Dedifferentiated amniotic fluid mesenchymal stem cell (primary cell): ENCODE results near the gene ABI1.
A peak's percentile ranks its signal among the peaks of the same experiment; 100 is the strongest.

Experiments used
- DNase-seq: peaks from one replicate; pipeline ENCODE4 v3.0.0-alpha.2; 2016; ENCODE audit errors: extremely low spot score

The ABI1 gene

GRCh38 chr10:26714415-26715136, 146.2 kb downstream of the ABI1 start:
- no peak for DNase-seq

GRCh38 chr10:26711324-26711723, 149.4 kb downstream of the ABI1 start:
- no peak for DNase-seq

GRCh38 chr10:26706936-26707335, 153.8 kb downstream of the ABI1 start:
- DNase-seq, result no peak

- DNase-seq, result no peak
Observed at GRCh38 chr10:26706206-26706605, 154.6 kb downstream of the ABI1 start.

GRCh38 chr10:26703974-26704373, 156.8 kb downstream of the ABI1 start:
- no peak for DNase-seq

GRCh38 chr10:26703096-26703495, 157.7 kb downstream of the ABI1 start:
- no peak for DNase-seq

- DNase-seq, result no peak
Observed at GRCh38 chr10:26700884-26701630, 159.7 kb downstream of the ABI1 start.

GRCh38 chr10:26699631-26700030, 161.1 kb downstream of the ABI1 start:
- DNase-seq, result no peak

- no peak for DNase-seq
Observed at GRCh38 chr10:26698909-26699308, 161.8 kb downstream of the ABI1 start.

GRCh38 chr10:26697922-26698608, 162.7 kb downstream of the ABI1 start:
- no peak for DNase-seq

GRCh38 chr10:26697163-26697921, 163.4 kb downstream of the ABI1 start, which contains the start of gene PDSS1:
TSS of gene PDSS1 (plus strand) at chr10:26697701. CDS start at chr10:26697712, 11 bp downstream.
- peak; percentile 44 for DNase-seq

GRCh38 chr10:26696786-26697162, 164.0 kb downstream of the ABI1 start:
- no peak for DNase-seq
